Measurements from ENCODE around the gene SCNM1. TPM values are rescaled to one million over a fixed set of nuclear protein-coding genes. Genes with fewer than 3 reads are reported as not detected.
"Not testable (repeated sequence)": the region's sequence is repeated elsewhere in the genome, so short reads cannot be mapped to it uniquely, and the experiment has no call there.

The SCNM1 gene
- total and polyA plus RNA-seq, 2 donors from 2014 or later: 33.4 to 57.7 TPM

DNA sequence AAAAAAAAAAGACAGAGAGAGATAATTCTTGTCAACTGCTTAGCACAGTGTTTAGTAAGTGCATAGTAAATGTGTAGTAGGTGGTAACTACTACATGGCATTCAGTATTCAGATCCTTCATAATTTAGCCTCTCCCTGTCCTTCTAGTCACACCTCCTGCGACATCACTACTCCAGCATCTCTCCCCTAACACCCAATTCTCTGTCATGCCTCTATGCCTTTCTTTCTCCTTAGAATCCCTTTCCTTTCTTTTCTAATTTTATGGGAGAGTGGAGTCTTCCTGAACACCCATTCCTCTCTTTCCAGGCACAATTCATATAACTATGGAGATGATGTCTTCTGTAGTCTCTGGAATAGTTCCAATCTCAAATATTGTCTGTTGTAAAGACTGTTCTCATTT, 27.9 kb downstream of the SCNM1 start:
- no peak for FAIRE-seq
- Histone ChIP-seq H3K27ac (ENCODE audit: low read depth in 2 of 2, low read length in 2 of 2) (no peak overlapping the region), H3K4me1 (ENCODE audit: control insufficient read depth in 2 of 3, insufficient read depth in 2 of 3, low read depth in 1 of 3, low read length in 3 of 3) (peaks cover 0 to 12% (median 6%) of the 10 kb centered on the region in 3 donors), H3K9ac (ENCODE audit: low read length in 3 of 3) (no peak overlapping the region), H3K9me3 (ENCODE audit: control insufficient read depth in 2 of 3, insufficient read depth in 1 of 3, low read length in 3 of 3) (no peaks in the 10 kb centered on the region), H3K36me3 (ENCODE audit: control insufficient read depth in 2 of 3, insufficient read depth in 3 of 3, low read length in 3 of 3) (no peaks in the 10 kb centered on the region), H3K27me3 (ENCODE audit: control insufficient read depth, insufficient read depth, low read length) (no peaks in the 10 kb centered on the region), H3K4me3 (ENCODE audit: low read length in 3 of 3) (no peak overlapping the region)
- TF ChIP-seq, protein P1, sequence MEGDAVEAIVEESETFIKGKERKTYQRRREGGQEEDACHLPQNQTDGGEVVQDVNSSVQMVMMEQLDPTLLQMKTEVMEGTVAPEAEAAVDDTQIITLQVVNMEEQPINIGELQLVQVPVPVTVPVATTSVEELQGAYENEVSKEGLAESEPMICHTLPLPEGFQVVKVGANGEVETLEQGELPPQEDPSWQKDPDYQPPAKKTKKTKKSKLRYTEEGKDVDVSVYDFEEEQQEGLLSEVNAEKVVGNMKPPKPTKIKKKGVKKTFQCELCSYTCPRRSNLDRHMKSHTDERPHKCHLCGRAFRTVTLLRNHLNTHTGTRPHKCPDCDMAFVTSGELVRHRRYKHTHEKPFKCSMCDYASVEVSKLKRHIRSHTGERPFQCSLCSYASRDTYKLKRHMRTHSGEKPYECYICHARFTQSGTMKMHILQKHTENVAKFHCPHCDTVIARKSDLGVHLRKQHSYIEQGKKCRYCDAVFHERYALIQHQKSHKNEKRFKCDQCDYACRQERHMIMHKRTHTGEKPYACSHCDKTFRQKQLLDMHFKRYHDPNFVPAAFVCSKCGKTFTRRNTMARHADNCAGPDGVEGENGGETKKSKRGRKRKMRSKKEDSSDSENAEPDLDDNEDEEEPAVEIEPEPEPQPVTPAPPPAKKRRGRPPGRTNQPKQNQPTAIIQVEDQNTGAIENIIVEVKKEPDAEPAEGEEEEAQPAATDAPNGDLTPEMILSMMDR (IDR thresholded peaks at IDR 0.05; ENCODE audit: borderline replicate concordance, extremely low read depth, insufficient read depth): no peak
- intact Hi-C loops (cut with DNase I): no loop called here
- no peak for DNase-seq

DNA sequence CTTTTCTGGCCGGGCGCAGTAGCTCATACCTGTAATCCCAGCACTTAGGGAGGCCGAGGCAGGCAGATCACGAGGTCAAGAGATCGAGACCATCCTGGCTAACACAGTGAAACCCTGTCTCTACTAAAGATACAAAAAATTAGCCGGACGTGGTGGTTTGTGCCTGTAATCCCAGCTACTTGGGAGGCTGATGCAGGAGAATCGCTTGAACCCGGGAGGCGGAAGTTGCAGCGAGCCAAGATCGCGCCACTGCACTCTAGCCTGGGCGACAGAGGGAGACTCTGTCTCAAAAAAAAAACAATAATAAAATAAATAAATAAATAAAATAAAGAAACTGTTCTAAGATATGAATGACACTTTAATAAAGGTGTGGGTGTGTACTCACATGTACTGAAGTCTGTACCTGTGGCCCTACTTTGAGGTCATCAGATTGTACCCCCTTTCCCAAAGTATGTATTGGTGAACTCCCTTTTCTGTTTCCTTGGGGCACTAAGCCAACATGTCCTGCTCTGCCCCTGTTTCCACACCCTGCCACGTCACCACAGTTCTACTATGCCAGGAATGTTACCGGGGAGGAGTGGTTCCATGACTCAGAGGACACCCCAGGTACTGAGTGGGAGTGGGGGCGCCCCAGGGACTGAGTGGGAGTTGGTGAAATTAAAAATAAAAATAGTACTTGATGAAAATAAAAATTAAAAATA, 29.1 kb downstream of the SCNM1 start:
- H3K27me3 ChIP-seq (ENCODE audit: control insufficient read depth, insufficient read depth, low read length); H3K27ac ChIP-seq (ENCODE audit: low read depth in 2 of 2, low read length in 2 of 2); H3K9me3 ChIP-seq (ENCODE audit: control insufficient read depth in 2 of 3, insufficient read depth in 1 of 3, low read length in 3 of 3); FAIRE-seq; H3K36me3 ChIP-seq (ENCODE audit: control insufficient read depth in 2 of 3, insufficient read depth in 3 of 3, low read length in 3 of 3); H3K9ac ChIP-seq (ENCODE audit: low read length in 3 of 3); H3K4me3 ChIP-seq (ENCODE audit: low read length in 3 of 3); intact Hi-C loops (cut with DNase I): not testable (repeated sequence)
- peaks cover 0 to 15% (median 6%) of the 10 kb centered on the region in 3 donors for H3K4me1 ChIP-seq (ENCODE audit: control insufficient read depth in 2 of 3, insufficient read depth in 2 of 3, low read depth in 1 of 3, low read length in 3 of 3)
- DNase-seq: peak in 3 of 5 donors; percentile 22 to 87 (median 45)

DNA sequence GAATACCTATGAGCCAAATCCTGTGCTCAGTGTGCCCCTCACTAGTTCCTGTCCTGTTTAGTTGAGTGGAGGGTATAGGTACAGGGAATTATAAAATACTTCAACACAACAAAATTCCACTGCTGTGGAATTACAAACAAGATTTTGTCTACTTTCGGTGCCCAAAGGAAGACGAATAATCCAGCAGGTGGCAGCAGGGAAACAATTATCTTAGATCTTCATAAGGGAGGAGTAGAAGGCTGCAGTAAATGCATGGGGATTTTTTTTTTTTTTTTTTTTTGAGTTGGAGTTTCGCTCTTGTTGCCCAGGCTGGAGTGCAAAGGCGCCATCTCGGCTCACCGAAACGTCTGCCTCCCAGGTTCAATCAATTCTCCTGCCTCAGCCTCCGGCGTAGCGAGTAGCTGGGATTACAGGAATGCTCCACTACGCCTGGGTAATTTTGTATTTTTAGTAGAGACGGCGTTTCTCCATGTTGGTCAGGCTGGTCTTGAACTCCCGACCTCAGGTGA, 30.4 kb downstream of the SCNM1 start:
- TF ChIP-seq, protein P1 (IDR thresholded peaks at IDR 0.05; ENCODE audit: borderline replicate concordance, extremely low read depth, insufficient read depth): peak; percentile 63
- intact Hi-C loops (cut with DNase I): no loop called here
- FAIRE-seq: peak; percentile 8
- Histone ChIP-seq H3K9me3 (ENCODE audit: control insufficient read depth in 2 of 3, insufficient read depth in 1 of 3, low read length in 3 of 3) (no peaks in the 10 kb centered on the region), H3K4me3 (ENCODE audit: low read length in 3 of 3) (peak overlapping the region; percentile 16 to 44 (median 23)), H3K4me1 (ENCODE audit: control insufficient read depth in 2 of 3, insufficient read depth in 2 of 3, low read depth in 1 of 3, low read length in 3 of 3) (peaks cover 0 to 12% (median 6%) of the 10 kb centered on the region in 3 donors), H3K36me3 (ENCODE audit: control insufficient read depth in 2 of 3, insufficient read depth in 3 of 3, low read length in 3 of 3) (no peaks in the 10 kb centered on the region), H3K9ac (ENCODE audit: low read length in 3 of 3) (peak overlapping the region in 2 of 3 donors; percentile 10 to 22), H3K27ac (ENCODE audit: low read depth in 2 of 2, low read length in 2 of 2) (peak overlapping the region; percentile 23 to 60), H3K27me3 (ENCODE audit: control insufficient read depth, insufficient read depth, low read length) (no peaks in the 10 kb centered on the region)
- peak; percentile 59 to 95 (median 63) for DNase-seq

DNA sequence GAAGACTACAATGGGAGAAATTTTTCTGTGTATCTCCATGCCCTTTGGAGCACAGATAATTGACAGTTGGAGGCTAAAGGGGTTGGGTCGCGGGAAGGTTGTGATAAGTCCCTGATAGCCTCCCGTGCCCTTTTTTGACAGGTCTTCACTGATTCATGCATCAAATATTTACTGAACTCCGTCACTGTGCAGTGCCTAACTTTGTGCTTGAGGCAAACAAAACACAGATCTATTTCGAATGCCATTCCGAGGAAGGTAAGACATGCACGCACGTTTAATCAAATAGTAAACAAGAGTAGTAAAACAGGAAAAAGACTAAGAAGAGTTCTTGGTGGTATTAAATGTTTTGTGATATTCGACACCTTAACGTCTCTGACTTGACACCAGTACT, 31.9 kb downstream of the SCNM1 start:
- H3K36me3 ChIP-seq (ENCODE audit: control insufficient read depth in 2 of 3, insufficient read depth in 3 of 3, low read length in 3 of 3): peaks cover 0 to 3% (median under 1%) of the 10 kb centered on the region in 3 donors
- DNase-seq (no peak), FAIRE-seq (no peak)
- H3K27me3 ChIP-seq (ENCODE audit: control insufficient read depth, insufficient read depth, low read length): no peaks in the 10 kb centered on the region
- intact Hi-C loops (cut with DNase I): no loop called here
- peaks cover 0 to 12% (median 6%) of the 10 kb centered on the region in 3 donors for H3K4me1 ChIP-seq (ENCODE audit: control insufficient read depth in 2 of 3, insufficient read depth in 2 of 3, low read depth in 1 of 3, low read length in 3 of 3)
- peak overlapping the region; percentile 92 to 96 for H3K27ac ChIP-seq (ENCODE audit: low read depth in 2 of 2, low read length in 2 of 2)
- H3K9me3 ChIP-seq (ENCODE audit: control insufficient read depth in 2 of 3, insufficient read depth in 1 of 3, low read length in 3 of 3): no peaks in the 10 kb centered on the region
- TF ChIP-seq, protein P1 (IDR thresholded peaks at IDR 0.05; ENCODE audit: borderline replicate concordance, extremely low read depth, insufficient read depth): no peak
- peak overlapping the region; percentile 93 to 98 (median 98) for H3K4me3 ChIP-seq (ENCODE audit: low read length in 3 of 3)
- H3K9ac ChIP-seq (ENCODE audit: low read length in 3 of 3): peak overlapping the region; percentile 55 to 98 (median 97)
